NT2/D1 (cell line): ENCODE data around the gene EDIL3.

ENCODE experiments used
- SUZ12 ChIP-seq: IDR thresholded peaks from 2 replicates; pipeline ENCODE4 v1.6.1; 2011; ENCODE audit not compliant: insufficient read length, insufficient read depth; ENCODE audit errors: extremely low read depth
- YY1 ChIP-seq: IDR thresholded peaks from 2 replicates; pipeline ENCODE4 v1.6.1; 2011; ENCODE audit not compliant: insufficient read length, insufficient read depth

DNA sequence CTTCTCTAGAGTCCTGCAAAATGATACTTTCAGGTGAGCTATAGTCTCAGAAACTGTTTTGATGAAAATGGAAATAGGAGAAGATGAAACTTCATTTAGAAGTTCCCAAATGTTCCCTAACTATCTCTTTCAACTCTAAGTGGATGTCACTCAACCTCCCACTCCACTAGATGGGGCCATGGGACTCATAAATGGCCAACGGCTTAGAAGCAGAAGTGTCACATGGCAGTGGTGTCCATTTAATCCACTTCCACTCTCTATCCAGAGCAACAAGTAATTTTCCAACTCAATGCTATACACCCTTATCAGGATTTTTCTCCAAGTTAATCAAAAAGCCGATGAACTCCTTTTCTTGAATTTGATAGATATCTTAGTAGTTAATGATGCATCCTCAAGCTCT, 295.7 kb downstream of the EDIL3 start:
- TF ChIP-seq YY1 = no peak
- no peak for TF ChIP-seq SUZ12
